Endometrium (tissue), 2 donors: ENCODE results near the gene MED29.
A peak's percentile ranks its signal among the peaks of the same experiment; 100 is the strongest.
"Not testable (repeated sequence)": the region's sequence is repeated elsewhere in the genome, so short reads cannot be mapped to it uniquely, and the experiment has no call there.

Source experiments
- FAIRE-seq: peaks from 2 replicates; lab custom pipeline; 2012; peaks lifted over from hg19 to GRCh38; lab: Jason Lieb, UNC
- donor health status: control.
- donor health status: control.

The MED29 gene

GRCh38 chr19:39372047-39372802, 19.0 kb upstream of the MED29 start:
- peak; percentile 58 for FAIRE-seq

DNA sequence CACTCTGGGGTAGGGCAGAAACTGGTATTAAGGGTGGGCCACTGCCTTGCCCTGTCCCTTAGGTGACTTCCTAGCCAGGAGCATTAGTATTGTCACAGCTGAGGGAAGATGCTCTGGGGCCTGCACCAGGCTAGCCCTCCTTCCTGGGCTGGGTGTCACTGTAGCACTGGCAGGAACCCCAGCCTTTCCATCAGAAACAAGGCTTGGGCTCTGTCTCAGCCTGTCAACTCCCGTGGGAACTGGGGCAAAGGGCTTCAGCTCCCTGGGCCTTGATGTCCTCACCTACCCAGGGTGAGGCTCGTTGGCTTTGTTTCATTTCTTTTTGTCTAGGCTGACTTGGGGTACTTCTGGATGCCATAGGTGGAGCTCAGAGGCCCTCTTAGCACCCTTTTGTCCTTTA, 18.2 kb upstream of the MED29 start:
- no peak for FAIRE-seq

DNA sequence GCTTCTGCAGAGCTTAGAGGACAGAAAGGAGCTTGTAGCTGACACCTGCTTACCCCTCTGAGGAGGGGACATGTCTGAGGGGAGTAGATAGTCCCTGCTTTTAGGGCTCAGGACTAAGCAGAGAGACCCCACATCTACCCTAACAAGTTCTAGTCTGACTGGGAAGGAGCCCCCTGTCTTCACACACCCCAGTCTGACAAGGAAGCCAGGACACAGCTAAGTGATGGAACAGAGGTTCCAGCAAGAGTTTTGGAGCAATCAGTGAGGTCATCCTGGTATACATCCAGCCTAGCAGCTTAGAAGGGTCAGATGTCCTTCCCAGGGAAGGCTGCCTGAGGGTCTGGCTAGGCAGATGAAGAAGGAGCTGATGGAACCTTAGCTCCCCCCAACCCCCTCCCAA, 15.2 kb upstream of the MED29 start:
- no peak for FAIRE-seq

DNA sequence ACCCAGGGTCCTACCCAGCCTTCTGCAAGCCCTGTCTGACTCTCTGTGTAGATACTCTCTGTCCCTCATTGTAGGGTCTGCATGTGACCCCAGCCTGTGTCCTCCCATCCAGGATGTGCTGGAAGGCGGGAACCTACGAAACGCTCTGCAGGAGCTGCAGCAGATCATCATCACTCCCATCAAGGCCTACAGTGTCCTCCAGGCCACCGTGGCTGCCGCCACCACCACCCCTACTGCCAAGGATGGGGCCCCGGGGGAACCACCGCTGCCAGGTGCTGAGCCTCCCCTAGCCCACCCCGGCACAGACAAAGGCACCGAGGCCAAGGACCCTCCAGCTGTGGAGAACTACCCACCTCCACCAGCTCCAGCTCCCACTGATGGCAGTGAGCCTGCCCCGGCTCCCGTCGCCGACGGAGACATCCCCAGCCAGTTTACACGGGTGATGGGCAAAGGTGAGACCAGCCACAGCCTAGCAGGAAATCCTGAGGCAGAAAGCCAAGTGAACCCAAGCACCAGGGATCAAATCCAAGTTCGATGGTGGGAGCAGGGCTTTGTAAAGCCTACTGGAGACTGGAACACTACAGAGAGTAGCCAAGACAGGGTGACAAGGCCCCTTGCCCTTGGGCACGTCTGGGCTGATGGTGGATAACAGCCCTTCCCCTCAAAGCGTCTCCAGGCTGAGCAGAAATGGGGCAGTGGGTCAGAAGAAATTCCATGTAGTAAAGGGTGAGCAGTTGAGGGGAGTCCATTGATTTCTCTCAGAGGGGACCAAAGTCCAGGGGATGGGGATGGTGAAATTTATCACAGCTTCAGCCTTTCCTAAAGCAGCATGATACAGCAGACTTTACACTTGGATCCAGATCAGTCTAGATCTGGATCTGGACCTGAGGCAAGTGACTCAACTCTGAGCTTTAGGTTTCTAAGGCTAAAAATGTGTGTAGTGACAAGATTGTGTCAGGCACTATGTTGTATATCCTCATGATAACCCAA, 13.5 kb upstream of the MED29 start:
- no peak for FAIRE-seq

DNA sequence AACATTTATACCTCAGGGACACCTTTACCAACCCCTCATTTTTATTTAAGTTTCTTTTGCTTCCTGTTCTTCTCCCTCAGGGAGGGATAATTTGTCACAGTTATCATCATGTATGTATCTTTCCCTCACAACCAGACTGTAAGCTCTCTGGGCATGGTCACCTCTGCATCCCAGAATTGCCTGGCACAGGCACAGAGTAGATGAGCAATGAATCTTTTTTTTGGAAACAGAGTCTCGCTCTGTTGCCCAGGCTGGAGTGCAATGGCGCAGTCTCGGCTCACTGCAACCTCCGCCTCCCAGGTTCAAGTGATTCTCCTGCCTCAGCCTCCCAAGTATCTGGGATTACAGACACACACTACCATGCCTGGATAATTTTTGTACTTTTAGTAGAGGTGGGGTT, 11.8 kb upstream of the MED29 start:
- FAIRE-seq = not testable (repeated sequence)

DNA sequence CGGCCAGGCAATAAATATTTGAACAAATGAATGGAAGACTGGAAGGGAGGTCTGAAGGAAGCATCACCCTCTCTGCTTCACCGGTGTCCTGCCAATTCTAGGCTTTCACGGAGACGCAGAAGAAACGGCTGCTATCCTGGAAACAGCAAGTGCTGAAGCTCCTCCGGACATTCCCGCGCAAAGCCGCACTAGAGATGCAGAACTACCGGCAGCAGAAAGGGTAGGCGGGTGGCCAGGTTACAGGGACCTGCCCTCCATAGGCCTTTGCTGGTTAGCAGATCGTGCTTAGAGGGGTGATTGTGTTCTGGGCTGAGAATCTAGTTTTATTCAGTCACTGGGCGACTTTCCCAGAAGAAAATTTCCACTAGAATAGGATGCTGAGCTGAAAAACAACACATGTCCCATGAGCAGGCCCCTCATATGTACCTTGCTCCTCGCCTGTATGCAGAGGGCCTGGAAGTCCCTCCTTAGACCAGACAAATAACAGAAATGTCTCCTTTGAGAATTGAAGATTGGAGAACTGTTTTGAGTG, 11.2 kb upstream of the MED29 start:
- no peak for FAIRE-seq

GRCh38 chr19:39380521-39381502, 10.4 kb upstream of the MED29 start:
- no peak for FAIRE-seq

GRCh38 chr19:39381910-39382611, 9.1 kb upstream of the MED29 start:
- FAIRE-seq = no peak

GRCh38 chr19:39382991-39383828, 8.0 kb upstream of the MED29 start:
- no peak for FAIRE-seq

DNA sequence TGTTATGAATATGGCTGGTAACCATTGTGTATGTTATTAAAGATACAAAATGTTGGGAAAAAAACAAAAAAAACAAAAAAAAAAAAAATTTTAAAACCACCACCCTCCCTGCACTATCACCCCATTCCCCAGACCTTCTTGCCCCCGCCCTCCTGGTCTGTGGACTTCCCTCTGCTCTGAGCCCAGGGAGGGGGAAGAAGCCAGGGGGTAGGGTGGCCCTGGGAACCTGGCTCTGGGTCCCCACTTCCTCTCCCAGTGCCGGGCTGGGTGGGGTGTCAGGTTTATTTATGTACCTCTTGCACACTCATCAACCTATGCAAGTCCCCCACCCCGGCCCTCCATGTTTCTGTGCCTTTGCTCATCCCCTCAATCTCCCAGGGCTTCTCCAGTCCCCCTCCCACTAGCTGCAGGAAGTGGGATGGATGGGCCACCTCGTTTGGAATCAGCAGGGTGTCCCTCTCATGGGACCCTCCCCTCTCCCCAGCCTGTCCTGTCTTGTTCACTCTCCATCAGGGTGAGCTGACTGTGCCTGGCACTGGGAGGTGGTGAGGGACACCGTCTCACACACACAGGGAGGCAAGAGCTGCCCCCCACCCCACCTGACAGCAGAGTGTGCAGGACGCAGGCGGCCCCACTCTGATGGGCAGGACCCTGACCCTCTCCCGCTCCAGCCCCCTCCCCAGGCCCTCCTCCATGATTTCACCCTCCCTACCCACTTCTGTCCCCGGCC, 6.2 kb upstream of the MED29 start:
- FAIRE-seq = no peak

DNA sequence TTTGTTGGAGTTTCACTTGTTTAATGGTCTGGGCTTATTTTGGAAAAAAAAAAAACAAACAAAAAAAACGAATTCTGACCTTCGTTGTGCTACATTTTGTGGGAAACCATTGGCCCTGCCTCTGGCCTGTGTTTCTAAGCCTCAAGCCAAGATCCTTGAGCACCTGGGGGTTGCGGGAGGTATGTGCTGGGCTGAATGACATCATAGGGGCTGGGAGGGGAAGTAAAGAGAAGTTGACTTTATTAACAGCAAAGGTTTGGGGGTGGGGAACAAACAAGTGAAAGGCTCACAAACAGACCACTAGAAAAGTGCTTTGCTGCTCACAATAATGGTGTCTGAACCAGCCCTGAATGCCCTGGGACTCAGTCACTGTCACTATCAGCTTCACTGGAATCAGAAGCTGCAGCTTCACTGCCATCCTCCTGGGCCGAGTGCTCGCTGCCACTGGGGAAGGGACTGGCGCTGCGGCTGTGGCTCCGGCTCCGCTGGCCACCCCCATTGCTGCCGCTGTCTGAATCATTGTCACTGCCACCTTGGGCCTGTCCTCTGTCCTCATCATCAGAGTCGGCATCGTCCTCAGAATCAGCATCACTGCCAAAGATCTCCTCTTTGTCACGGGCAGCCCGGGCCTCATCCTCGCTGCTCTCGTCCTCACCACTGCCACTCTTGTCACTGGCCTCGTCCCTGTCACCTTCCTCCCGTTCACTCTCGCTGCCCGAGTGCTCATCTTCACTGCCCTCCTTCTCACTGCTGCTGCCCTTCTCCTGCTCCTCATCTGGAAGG, 5.4 kb upstream of the MED29 start:
- FAIRE-seq = no peak

DNA sequence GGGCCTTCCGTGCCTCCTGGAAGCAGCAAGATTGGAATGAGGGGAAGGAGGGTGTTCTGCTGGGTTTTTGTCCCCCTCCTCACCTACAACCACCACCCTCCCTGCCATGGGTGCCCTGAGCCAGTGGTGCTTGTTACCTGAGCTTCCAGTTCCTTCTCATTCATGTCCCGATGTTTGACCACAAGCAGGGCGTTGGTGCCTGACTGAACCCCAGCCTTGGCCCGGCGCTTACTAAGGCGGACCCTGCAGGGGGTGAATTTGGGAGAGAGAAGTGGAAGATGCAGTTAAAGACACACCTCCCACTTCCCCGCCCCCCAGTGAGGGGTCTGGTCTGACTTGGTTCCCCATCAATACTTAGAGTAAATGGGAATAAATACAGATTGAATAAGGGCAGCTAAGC, 4.6 kb upstream of the MED29 start:
- no peak for FAIRE-seq

DNA sequence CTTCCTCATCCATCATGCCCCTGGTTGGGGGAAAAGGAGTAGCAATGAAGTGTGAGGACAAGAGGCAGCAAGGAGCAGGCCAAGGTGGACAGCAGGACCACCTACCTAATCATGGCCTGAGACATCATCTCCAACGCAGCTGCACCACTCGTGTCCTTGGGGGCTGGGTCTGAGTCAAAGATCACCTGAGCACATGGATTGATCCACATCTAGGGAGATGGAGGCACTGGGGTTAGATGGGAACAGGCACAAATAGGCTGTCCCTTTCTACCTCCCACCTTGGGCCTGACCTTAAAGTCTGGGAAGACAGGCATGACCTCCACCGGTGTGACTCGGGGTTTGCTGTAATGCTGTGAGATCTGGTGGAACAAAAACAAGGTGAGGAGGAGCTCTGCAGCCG, 2.5 kb upstream of the MED29 start:
- no peak for FAIRE-seq

- FAIRE-seq = no peak
These were observed 1.4 kb upstream of the MED29 start for GRCh38 chr19:39389631-39390414.

GRCh38 chr19:39390451-39390750, 777 bp upstream of the MED29 start:
- FAIRE-seq = no peak

- no peak for FAIRE-seq
These were observed 6.5 kb downstream of the MED29 start for GRCh38 chr19:39397360-39398296.

- no peak for FAIRE-seq
These were observed 7.2 kb downstream of the MED29 start for GRCh38 chr19:39398297-39398864.
